Activated CD4-positive, alpha-beta T cell treated with anti-CD3 and anti-CD28 coated beads for 24 hours (primary cell): Measurements from ENCODE around the gene HRCT1.
A peak's percentile ranks its signal among the peaks of the same experiment; 100 is the strongest.
"Not testable (repeated sequence)": the region's sequence is repeated elsewhere in the genome, so short reads cannot be mapped to it uniquely, and the experiment has no call there.

Experiments
- DNase-seq, 2 donors: peaks; one replicate each; pipeline ENCODE4 v3.0.0-alpha.2; 2020; ENCODE audit warnings: low read depth in 2 of 2

HRCT1 gene

DNA sequence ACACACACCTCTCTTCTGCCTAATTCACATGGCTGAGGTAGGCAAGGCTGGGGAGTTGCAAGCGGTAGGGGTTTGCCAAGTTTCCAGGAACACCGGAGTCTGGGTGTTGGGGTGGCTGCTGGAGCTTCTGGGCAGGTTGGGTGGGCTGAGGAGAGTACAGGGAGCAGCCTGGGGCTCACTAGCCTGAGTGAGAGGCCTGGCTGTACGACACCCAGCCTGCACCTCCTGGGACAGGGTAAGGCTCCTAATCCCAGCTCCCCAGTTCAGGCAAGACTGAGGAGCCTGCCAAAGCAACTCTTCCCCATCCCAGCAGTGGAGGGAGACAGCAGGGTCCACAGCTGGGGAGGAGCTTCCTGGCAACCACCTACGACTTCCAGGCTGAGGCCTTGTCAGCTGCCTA lies 11.3 kb downstream of the HRCT1 start:
- no peak for DNase-seq

DNA sequence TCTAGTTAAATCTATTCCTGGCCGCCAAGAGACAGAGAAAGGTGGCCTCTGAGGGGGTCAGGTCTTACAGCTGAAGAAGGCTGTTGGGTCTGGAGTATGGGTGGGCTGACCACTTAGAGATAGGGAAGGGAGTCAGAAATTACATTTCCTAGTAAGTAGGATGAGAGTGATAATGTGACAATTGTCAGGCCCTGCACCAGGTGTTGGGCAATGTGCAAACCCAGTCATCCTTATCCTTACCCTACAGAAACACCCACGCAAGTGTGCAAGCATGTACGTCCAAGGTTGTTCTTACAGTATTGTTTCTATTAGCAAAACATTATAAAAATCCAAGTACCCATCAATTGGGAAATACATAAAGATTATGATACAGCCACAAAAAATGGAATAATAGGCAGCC lies 12.8 kb downstream of the HRCT1 start:
- DNase-seq: no peak

DNA sequence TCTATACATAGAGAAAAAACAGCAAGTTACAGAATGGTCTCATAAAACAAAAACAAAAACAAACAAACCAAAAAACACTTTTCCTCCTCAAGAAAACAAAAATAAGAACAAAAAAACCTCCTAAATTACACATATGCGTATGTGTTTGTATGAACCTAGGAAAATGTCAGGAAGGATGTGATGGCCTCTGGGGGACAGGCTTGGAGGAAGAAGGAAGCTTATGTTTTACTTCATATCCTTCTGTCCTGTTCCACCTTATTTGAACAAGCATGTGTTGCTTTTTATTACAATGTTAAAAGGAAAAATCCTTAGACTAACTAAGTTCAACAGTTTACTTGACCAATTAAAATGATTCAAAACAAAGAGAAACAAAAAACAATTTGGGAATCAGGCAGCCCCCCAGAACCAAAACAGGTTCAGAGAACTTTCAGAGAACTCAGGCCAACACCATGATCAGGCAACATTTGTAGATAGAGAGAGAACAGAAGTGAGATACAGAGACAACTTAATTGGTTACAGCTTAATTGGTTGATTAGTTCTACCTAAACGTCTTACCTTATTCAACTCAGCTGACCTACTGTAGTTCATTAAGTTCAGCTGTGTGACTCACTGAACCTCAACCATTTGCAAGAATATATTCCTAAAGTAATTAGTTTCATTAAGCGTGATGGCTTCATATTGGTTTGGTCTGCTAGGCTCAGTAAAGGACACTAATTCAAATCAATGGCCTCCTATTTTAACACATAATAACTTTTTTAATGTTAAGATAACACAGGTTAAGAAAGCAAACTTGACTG lies 13.4 kb downstream of the HRCT1 start:
- DNase-seq: no peak

DNA sequence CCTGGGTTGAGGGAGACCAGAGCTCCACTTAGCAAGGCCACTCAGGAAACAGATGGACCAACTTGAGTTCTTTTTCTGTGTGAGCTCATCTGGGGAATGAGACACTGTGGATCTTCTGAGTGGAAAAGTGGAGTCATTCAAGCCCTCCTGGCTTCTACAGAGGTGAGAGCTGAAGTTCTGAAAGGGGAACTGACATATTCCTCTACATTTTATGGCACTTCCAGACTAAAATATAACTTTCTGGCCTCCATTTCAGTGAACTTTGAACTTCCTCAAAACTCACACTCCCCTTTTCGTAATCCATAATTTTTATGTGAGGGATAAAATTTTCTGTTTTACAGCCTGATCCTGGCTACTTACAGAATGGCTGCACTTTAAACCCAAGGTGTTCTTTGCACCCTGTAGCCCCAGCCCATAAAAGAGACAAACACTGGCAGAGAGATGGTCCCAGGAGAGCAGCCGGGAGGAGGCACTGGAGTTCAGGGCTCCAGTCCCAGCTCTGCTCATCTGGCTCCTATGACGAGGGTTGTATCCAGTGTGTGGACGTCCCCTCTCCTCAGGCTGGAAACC lies 14.1 kb downstream of the HRCT1 start:
- DNase-seq: no peak

DNA sequence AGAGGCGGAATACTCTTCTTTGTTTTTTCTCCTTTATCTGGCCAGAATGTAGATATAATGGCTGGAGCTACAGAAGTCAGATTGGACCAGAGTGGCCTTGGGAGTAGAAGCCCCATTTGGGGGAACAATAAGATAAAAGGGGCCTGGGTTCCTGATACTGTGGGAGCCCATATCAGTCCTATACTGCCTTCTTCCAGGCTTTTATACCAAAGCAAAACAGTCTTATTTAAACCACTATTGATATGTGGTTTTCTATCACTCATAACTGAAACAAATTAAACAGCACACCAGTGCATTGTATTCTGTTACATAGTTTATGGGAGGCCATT lies 17.6 kb downstream of the HRCT1 start:
- no peak for DNase-seq

DNA sequence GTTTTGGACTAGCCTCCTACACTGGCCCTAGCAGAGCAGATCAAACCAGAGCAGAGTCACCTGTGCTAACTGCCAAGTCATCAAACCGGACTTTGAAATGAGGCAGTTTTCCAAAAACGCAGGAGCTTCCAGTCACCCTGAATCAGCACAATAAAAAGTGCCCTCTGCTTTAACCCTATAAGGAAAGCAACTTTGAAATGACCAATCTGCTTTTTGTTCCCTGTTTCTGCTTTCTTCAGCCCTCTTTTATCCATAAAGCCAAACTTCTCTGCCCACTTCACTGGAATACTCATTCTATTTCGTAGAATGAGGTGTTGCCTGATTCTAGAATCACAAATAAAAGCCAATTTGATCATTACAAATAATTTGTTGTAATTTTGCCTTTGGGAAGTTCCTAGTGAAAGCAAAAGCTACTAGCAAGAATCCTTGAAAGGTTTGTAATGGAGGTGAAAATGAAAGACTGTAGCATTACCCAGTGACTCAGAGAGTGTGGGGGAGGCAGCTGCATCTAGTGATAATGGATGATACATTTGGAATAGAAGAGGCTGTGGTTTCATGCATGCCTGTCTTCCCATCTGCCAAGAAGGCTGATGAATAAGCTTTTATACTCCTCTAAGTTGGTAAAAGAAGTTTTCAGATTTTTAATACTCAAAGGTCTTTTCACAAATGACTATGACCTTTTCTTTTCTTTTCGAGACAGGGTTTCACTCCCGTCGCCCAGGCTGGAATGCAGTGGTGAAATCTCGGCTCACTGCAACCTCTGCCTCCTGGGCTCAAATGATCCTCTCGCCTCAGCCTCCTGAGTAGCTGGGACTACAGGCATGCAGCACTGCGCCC lies 18.1 kb downstream of the HRCT1 start:
- peak in 1 of 2 donors; percentile 26 for DNase-seq

DNA sequence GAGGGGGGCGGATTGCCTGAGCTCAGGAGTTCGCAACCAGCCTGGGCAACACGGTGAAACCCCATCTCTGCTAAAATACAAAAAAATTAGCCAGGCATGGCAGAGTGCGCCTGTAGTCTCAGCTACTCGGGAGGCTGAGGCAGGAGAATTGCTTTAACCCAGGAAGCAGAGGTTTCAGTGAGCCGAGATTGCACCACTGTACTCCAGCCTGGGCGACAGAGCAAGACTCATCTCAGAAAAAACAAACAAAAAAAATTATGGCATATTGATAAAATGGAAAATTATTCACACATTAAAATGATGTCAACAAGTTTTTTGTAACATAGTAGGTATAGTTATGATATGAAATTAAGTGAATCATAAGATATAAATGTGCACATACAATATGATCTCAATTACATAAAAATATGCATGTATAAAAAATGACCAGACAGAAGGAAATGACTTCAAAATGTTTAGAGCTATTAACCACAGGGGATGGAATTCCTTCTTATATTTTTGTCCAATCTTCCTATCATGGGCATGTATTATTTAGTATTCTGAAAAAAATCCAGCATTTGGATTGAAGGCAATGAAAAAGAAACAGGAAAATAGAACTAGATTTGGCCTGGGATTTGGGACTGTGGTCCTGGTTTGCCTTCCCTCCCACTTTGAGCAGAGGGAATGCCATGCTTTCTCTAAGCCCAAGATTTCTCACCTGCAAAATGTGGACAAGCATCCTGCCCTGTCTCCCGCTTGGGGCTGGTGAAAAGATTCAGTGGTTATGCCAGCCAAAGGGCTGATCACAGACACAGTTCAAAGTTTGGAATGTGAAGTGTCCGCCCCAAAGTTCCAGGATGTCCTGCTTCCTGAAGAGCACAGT lies 22.8 kb downstream of the HRCT1 start:
- DNase-seq: no peak

DNA sequence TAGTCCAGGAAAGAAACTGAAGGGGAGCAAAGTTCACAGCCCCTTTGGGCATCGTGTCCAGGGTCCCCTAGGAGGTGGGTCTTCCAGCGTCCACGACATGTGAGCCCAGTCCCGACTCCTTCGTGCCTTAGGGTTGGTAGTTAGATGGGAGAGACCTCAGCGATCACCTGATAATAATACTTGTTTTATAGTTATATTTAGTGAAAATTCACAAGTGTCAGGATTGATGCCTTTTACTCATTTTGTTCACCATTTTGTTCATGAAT lies 23.4 kb downstream of the HRCT1 start:
- no peak for DNase-seq

DNA sequence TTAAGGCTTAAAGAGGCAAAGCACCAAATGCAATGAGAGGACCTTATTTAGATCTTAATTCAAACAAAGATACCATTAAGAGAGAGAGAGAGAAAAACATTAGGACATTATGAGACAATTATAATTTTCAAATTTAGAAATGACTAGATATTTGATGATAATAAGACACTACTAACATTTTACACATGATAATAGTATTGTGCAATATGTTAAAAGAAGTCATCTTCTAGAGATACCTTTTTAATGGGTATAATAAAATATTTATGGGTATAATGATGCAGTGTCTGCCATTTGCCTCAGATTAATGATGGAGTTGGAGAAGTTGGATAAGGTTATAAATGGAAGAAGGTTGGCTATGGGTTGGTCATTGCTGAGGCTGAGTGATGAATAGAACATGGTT lies 24.5 kb downstream of the HRCT1 start:
- no peak for DNase-seq

DNA sequence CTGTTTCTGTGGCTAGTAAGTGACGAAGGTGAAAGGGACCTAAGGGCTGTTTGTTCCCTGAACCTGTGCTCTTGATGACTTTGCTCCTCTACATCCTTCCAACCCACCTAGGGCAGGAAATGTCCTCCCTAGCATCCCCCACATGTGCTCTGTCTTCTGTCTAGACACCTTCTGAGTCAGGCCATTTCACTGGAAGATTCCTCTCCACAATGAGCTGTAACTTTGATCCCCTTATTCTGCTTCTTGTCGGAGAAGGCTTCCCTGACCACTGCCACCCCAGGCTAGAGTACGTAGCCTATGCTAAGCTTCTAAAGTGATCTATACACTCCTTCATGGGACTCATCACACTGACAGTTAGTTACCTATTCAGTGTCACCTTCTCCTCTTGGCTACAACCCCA lies 25.0 kb downstream of the HRCT1 start:
- no peak for DNase-seq

DNA sequence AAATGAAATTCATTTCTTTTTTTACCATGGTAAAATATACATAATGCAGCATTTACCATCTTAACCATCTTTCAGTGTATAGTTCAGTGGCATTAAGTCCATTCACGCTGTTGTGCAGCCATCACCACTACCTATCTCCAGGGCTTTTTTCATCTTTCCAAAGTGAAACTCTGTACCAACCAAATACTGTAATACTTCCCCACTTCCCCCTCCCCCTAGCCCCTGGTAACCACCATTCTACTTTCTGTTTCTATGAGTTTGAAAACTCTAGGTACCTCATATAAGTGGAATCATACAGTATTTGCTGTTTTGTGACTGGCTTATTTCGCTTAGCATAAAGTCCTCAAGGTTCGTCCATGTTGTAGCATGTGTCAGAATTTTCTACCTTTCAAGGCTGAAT lies 26.7 kb downstream of the HRCT1 start:
- DNase-seq: no peak

DNA sequence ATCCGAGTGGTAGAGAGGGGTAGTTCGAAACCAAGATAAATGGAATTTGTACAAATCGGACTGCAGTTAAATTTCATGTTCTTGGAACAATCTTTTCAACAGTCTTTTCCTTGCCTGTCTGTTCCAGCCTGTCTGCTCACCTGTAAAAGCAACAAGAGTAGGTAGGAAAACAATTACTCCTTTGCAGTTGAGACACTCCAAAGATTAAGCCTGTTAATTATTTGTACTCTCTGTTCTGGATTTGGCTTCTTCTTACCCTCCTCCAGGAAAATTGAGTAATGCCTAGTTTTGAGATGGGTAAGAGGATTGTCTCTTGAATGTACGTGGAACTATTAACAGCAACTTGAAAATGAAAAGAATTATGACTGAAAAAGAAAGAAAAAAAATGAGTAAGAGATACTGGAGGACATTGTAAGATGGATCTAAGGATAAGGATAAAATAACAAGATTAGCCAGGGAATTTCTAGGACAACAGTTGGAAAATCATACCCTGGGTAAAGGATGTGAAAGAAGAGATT lies 27.6 kb downstream of the HRCT1 start:
- no peak for DNase-seq

DNA sequence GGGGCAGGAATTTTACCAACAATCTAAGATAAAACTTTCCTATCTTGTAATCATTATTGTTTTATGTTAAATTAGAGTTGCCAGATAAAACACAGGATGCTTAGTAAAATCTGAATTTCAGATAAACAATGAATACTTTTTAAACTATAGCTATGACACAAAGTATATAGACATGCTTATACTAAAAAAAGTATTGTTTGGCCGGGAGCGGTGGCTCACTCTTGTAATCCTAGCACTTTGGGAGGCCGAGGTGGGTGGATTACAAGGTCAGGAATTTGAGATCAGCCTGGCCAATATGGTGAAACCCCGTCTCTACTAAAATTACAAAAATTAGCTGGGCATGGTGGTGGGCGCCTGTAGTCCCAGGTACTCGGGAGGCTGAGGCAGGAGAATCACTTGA lies 28.1 kb downstream of the HRCT1 start:
- DNase-seq: not testable (repeated sequence)

DNA sequence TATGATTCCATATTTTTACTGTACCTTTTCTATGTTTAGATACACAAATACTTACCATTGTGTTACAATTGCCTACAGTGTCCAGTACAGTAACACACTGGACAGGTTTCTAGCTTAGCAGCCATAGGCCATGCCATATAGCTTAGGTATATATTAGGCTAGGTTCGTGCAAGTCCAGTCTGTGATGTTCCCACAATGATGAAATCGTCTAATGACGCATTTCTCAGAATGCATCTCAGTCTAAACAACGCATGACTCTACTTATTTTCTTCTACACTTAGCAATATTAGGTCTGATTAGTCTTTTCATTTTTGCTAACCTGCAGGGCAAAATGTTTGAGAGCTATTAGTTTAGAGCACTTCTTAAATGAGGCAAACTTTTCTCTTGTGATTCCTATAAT lies 29.3 kb downstream of the HRCT1 start:
- DNase-seq: no peak

DNA sequence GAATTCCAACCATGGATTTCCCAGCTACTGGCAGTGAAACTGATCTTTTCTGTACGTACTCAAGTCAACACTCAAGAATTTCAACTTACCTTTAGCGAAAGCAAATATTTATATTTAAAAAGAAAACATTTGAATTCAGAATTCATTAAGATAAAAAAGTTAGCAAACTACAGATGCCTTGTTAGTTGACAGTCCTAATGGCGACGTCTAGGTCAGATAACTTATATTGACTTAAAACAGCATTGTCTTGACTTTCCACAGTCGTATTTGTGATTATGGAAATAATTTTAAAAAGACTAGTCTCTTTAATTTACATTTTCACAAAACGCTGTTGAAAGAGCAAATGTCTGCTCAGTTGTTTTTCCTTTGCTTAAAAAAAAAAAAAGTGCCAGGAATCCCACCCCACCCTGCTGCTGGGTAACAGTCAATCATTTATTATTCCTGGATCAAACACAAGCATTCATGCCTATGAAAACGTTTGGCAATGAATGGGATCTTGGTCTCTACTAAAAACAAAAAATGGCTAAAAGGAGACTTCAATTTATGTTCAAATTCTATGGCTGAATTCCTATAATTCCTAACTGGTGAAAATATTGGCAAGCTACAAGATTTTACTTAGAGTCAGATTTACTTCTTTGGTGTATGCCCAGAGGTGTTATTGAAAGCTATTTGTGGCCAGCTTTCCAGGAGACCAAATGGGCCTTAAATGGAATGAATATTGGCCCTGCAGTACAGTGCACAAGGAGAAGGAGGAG lies 29.9 kb downstream of the HRCT1 start:
- no peak for DNase-seq

DNA sequence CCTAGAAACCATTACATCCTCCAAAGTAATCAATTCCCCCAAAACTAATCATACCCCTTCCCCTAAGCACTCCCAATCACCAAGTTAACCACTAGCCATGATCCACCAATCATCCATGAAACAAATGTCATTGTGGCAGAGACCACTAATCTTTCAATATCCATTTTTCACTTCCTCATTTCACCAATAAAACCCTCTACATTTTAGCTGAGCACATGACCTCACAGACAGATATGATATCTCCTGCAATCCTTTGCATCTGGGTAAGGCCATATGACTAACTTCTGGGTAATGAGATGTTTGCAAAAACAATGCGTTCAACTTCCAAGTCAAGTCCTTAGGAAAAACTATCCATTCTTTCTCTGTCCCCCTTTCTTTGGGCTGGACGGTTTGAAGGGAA lies 31.2 kb downstream of the HRCT1 start:
- DNase-seq: no peak

DNA sequence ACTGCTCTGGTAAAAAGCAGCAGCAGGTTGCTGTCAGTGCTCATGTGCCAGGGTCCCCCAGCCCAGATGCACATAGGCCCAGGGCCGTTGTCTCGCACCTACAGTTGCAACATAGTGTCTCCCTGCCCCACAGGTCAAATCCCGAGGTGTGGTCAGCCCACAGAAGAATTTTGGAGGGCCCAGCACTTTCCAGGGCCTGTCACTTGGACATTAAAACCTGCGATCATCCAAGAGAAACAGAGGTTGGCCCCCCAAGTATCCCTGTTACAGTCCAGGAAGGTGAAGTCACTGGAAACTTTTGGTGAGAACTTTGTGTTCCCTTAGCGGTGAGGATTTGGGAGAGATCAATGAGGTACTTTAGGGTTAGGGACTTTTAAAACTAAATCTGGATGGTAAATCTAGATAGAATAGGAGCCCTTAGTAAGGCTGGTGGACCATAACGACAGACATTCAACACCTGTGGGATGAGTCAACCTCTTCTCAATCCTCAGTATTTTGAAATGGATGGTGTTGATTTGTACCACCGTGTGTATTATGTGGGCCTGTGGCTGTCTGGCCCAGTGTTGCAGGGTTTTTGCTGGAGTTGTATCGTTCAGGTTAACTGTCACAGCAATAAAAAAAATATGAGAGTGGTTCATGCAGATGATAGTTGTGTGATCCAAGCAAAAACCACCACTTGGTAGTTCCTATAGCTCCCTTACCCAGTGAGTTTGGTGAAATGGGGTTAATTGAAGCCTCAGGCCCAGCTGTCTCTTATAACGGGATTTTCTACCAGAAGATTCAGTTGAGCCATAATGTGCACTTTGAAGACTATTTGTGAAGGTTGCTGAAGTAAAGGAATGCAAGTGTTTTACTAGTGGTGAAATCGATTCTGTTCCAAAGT lies 32.7 kb downstream of the HRCT1 start:
- no peak for DNase-seq

DNA sequence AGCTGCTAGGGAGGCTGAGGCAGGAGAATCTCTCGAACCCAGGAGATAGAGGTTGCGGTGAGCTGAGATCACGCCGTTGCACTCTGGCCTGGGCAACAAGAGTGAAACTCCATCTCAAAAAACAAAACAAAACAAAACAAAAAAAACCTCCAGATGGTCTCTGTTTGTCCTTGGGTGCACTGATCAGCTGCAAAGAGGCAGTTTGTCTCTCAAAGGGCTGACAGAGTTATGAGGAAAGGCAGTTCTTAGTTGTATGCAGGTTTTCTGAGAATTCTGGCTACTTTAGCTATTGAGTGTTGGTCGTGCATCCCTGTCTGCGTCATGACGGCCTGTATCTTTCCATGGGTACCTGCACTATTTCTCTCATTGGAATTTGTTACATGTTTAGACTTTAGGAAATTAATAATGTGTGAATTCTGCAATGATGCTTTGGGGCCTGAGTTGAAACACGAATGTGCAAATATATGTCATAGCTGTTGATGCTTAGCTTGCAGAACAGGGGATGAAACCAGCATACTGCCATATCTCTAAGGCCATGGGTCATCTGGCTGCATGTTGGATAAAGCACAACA lies 33.8 kb downstream of the HRCT1 start:
- no peak for DNase-seq

DNA sequence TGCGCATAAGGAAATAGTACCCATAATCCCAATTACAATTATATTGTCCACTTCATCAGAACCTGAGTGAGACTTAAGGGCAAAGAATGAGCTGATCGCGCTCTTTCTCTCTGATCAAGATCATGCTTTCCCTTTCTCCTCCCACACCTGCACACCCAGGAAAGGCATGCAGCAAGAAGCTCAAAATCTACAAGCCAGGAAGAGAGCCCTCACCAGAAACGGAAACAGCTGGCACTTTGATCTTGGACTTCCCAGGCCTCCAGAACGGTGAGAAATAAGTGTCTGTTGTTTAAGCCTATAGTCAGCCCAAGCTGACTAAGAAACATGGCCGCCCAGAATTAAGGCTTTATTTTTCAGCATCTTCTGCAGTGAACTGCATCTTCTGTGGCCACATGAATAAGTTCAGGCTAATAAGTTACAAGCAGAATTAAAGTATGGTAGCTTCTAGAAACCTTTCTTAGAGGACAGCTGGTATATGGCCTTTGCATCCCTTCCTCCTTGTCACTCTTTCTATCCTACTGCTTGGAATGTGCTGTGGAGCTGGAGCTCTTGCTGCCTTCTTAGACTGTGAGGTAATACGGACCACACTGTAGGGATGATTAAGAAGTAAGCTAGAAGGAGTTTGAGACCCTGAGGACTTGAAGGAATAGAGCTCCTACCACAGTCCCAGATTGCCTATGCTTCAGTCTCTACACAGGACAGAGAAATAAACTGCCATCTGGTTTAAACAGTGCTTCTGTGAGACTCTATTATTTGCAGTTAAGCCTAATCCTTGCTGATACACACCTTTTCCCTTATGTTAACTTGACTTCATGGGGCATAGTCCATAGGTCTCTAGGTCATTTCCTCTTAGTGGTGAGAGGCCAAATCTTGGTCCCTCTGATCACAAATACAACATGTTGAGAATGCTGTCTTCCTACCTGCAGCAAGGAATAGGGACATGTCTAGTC lies 34.7 kb downstream of the HRCT1 start:
- DNase-seq: peak in 1 of 2 donors; percentile 7
